Keratinocyte (primary cell): ENCODE data around the gene DPY19L2.
"Not testable (repeated sequence)": the region's sequence is repeated elsewhere in the genome, so short reads cannot be mapped to it uniquely, and the experiment has no call there.

Experiments used
- EZH2 ChIP-seq: IDR thresholded peaks from one replicate; pipeline ENCODE4 v1.6.1; 2012; ENCODE audit warnings: inconsistent platforms, mild to moderate bottlenecking, low read length, moderate library complexity
- TF ChIP-seq, protein P1 (sequence below), 3 experiments: IDR thresholded peaks in 1 of 3; conservative IDR thresholded peaks in 1 of 3; optimal IDR thresholded peaks in 1 of 3; 2 replicates in 2 of 3; 3 replicates in 1 of 3; pipeline versions ENCODE3 to v1.5.1; 2011; ENCODE audit warnings: low read length in 3 of 3, mild to moderate bottlenecking in 3 of 3, moderate library complexity in 2 of 3, control low read depth in 1 of 3, inconsistent platforms in 1 of 3; ENCODE audit not compliant: insufficient read depth in 2 of 3; ENCODE audit errors: extremely low read depth in 1 of 3

DNA sequence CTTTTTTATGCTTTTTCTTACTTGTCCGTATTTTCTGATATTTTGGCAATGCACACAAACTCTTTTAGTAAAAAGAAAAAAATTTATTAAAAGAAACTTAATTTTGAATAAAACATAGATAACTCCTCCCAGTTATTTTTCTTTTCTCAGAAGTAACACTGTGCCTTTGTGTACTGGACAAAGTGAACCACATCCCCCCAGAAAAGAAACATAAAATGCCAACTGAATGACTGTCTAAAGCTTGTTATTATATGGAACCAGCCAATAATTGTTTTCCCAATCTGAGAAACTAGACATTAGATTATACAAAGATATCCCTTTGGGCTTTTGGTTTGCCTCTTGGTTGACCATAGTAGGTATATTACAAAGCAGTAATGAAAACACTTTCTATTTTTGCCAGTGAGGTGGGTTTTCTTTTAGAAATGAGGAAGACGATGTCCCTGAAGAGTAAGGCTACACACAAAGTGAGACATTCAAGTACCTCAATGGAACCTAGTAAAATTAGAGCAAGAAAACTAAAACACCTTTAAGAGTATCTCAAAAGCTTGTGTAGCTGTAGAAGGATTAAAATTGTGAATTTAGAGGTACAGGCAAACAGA, 44.2 kb upstream of the DPY19L2 start:
- TF ChIP-seq, protein P1, sequence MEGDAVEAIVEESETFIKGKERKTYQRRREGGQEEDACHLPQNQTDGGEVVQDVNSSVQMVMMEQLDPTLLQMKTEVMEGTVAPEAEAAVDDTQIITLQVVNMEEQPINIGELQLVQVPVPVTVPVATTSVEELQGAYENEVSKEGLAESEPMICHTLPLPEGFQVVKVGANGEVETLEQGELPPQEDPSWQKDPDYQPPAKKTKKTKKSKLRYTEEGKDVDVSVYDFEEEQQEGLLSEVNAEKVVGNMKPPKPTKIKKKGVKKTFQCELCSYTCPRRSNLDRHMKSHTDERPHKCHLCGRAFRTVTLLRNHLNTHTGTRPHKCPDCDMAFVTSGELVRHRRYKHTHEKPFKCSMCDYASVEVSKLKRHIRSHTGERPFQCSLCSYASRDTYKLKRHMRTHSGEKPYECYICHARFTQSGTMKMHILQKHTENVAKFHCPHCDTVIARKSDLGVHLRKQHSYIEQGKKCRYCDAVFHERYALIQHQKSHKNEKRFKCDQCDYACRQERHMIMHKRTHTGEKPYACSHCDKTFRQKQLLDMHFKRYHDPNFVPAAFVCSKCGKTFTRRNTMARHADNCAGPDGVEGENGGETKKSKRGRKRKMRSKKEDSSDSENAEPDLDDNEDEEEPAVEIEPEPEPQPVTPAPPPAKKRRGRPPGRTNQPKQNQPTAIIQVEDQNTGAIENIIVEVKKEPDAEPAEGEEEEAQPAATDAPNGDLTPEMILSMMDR (optimal IDR thresholded peaks at IDR 0.05 in 1 of 3, IDR thresholded peaks at IDR 0.05 in 1 of 3, conservative IDR thresholded peaks at IDR 0.05 in 1 of 3; ENCODE audit: extremely low read depth in 1 of 3, insufficient read depth in 2 of 3, low read length in 3 of 3) = not testable (repeated sequence)
- not testable (repeated sequence) for TF ChIP-seq EZH2
